Measurements from ENCODE around the gene SSUH2.

SSUH2 gene

GRCh38 chr3:8640223-8640622 lies 4.4 kb downstream of the SSUH2 start:
- no peak for DNase-seq (ENCODE audit: low spot score)

DNA sequence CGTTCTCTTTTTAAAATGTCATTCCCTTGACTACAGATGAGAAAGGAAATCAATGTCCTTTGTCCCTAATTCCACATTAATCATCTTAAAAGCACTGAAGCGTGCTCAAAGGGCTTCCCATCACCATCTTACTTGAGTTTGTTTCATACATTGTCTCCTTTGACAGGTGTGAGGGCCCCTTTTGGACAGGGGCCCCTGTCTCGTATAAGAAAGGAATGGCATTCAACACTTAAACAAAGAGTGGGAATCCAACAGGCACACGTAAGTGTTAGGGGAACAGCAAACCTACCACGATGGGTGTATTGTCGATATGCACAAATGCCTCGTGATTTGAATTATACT lies 5.0 kb downstream of the SSUH2 start:
- no peak for DNase-seq (ENCODE audit: low spot score)

GRCh38 chr3:8638994-8639658 lies 5.5 kb downstream of the SSUH2 start:
- no peak for DNase-seq (ENCODE audit: low spot score)

- no peak for DNase-seq (ENCODE audit: low spot score)
Measured at GRCh38 chr3:8637348-8637747, 7.2 kb downstream of the SSUH2 start.

DNA sequence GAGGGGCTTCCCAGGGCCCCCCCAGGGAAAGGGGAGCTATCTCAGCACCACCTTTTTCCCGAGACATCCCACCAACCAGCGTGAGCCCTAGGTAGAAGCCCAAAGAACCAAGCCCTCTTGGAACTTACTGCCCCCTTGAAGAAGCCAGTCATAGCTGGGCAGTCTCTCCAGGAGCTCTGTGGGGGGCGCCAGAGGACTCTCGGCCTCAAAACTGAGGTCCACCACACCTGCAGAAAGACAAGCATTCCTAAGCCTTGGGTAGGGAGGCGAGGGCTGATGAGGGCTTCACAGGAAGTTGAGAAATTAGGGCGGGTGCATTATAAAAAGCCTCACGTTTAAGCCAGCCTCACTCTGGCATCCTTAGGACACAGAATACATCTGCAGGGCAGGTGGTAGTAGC lies 9.0 kb downstream of the SSUH2 start:
- no peak for DNase-seq (ENCODE audit: low spot score)

DNA sequence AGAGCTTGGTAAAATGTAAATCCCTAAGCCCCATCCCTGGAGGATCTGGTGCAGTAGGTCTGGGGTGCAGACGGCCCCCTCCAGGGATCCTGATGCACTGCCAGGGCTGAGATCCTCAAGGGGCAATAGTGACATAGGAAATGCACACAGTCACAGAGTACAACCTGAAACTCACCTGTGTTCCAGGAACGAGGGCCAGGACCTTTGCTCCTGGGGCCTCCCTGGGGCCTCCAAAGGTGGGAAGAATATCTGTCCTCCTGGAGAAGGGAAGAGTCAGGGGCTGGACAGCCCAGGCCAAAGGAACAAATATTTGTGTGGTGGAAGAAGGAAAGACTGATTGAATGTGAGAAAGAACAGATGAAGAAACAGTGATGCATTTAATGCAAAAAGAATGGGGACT lies 9.5 kb downstream of the SSUH2 start:
- no peak for DNase-seq (ENCODE audit: low spot score)

GRCh38 chr3:8632402-8633237 lies 12.0 kb downstream of the SSUH2 start:
- DNase-seq (ENCODE audit: low spot score), result no peak

DNA sequence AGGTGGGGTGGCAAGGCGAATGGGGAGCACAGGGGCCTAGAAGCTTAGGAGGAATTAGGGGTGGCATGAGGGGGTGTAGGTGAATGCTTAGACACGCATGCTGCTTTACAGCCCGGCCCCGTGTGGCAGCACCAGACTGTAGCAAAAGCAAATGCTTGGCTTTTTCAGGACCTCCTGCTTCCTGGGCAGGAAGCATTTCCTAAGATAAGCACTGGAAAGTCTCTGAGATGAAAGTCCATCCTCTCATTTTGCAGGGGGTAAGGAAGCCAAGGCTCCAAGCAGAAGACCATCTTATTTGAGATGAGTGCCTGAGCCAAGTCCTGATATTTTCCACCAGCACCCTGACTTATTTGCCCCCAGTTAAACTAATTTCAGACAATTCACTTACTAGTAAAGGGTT lies 12.9 kb downstream of the SSUH2 start:
- DNase-seq (ENCODE audit: low spot score), result no peak

DNA sequence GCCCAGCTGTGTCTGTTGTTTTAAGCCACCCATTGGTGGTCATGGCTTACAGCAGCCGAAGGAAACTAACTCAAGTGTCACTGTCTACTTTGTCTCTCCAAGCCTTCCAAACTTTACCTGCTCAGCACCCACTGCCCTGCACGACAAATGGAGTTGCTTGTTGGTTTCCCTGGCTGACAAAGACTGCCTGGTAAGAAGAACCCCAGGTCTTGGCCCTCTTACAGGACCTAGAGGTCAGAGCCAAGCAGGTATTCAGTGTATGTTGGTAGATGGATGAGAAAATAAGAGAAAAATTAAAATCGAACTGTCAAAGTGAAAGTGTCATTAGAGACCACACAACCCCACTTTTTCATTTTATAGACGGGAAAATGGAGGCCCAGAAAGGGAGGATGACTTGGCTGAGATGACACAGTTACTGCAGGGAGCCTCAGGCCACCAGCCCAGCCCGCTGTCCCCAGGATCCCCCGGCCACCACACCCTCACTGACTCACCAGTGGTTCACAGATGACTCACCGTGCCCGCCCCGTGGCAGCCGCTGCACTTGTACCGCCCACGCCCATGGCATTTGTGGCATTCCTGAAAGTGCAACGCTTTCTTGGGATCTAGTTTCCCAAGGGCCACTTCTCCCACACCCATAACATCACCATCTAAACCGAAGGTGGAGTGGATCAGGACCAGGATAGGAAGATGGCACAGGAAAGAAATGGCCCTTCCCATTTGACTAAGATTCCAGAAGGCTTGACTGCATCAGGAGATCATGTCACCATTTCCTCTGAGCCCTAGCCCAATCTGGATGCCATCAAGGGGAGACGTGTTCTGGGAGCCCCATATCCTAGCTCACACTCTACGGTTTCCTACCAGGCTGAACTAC lies 15.2 kb downstream of the SSUH2 start:
- DNase-seq (ENCODE audit: low spot score), result peak; percentile 69

GRCh38 chr3:8627949-8628348 lies 16.6 kb downstream of the SSUH2 start:
- DNase-seq (ENCODE audit: low spot score), result no peak

DNA sequence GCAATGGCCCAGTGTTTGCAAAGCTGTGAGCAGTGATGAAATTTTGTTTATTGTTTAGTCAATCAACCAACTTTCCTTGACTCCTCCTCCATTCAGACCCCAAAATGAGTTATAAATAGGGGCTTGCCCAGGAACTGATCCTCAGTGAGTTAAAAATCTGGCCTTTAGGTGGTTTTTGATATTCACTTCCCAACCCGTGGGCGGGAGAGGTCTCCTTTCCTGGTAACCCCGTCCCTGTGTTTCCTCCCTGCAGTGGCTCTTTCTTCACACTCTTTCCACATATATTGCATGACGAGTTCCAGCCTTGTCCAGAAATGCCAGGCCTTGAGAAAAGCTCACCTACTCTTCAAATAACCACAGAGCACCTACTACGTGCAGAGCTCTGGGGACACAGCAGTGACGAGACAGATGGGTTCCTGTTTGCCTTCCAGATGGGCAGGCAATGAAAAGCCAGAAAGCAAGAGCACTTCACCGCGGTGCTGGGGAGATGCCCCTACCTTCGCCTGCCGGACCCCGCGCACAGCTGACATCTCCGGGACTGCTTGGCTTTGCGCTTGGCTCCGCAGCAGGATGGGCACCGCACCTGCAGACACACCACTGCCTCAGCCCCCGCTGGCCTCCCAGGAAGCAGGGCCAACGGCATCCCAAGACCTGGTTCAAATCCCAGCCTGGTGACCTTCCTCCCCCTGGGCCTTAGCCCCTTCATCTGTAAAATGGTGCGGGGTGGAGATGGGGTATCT lies 17.2 kb downstream of the SSUH2 start:
- DNase-seq (ENCODE audit: low spot score), result no peak

- no peak for DNase-seq (ENCODE audit: low spot score)
Measured at GRCh38 chr3:8625991-8626390, 18.6 kb downstream of the SSUH2 start.

DNA sequence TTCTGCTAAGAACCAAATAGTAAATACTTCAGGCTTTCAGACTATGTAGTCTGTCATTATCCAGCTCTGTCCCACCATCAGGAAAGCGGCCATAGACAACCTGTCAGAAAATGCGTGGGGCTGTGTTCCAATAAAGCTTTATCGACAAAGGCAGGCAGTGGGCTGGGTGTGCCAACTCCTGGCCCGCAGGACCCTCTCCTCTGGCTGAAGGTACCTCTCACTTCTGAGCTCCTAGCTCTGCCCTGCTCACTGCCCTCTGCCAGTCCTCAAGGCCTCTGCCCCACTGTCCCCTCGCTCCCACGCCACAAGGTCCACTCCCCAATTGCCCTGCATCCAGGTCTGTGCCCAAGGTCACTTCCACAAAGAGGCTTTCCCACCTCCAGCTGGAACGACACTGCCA lies 20.0 kb downstream of the SSUH2 start:
- no peak for DNase-seq (ENCODE audit: low spot score)

GRCh38 chr3:8623741-8624140 lies 20.9 kb downstream of the SSUH2 start:
- DNase-seq (ENCODE audit: low spot score), result no peak

DNA sequence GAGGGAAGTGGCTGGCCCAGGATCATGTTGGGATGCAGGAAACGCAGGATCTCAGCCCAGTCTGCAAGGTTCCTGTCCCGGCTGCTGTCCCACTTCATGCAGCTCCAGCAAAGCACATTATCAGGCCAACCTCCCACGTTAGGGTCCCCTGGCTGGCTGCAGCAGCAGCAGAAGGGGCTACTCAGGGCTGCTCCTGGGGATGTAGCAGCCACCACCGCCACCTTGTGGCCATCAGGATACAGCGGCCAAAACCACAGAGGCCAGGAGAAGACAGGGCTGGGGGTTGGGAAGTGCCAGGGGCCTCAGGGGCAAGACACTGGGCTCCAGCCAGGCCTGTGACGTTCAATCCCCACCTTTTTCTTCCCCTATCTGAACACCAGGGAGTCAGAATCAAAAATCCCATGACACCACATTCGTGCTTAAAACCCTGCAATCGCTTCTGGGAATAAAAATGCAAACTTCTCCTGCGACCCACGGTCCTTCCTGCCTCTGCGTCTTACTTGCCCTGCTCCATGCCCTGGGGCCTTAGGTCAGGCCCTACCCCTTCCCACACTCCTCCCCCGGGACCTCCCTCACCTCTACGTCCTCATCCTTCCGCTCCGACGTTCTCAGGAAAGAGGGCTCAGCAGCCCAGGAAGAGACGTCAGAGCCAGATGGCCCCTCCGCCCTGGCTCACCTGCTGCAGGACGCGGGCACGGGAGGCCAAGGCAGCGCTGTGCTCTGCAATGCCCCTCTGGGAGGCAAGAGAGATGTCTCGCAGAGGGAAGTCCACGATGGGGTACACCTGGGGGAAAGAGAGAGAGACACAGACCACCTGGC lies 21.5 kb downstream of the SSUH2 start:
- peak; percentile 47 for DNase-seq (ENCODE audit: low spot score)

- no peak for DNase-seq (ENCODE audit: low spot score)
Measured at GRCh38 chr3:8621872-8622271, 22.7 kb downstream of the SSUH2 start.

DNA sequence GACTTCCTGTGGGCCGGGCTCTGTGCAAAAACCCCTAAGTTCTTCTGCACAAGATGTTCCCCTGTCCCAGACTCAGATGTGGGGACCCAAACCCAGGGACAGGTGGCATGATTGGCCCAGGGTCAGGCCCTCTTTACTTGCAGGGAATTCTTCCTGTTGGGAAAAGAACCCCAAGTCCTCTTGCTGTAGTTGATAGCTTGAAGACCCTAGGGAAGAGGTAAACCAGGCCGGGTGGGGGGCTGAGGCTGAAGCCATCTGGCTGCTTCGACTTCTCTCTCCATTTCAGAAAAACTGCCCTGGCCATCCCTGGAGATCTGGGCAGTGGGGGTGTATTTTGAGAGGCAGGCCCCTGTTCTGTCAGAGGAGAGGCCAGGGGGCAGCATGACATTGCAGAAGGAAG lies 23.5 kb downstream of the SSUH2 start:
- no peak for DNase-seq (ENCODE audit: low spot score)

DNA sequence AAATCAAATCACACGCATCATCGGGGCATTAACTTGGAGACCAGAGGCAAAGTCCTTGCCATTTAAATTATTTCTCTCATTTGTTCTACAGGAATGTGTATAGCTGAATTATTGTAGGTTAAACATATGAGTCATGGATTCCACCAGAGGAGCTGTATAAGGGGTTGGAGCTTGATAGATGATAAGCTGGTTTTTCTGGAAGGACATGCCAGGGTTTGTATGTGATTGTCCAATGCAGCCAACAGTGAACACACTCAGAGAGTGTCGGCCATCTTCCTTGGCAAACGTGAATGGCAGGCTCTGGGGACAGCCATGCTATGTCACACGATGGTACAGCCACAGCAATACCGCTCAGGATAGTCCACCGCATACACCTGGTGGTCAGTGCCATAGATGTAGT lies 25.1 kb downstream of the SSUH2 start:
- DNase-seq (ENCODE audit: low spot score), result no peak

DNA sequence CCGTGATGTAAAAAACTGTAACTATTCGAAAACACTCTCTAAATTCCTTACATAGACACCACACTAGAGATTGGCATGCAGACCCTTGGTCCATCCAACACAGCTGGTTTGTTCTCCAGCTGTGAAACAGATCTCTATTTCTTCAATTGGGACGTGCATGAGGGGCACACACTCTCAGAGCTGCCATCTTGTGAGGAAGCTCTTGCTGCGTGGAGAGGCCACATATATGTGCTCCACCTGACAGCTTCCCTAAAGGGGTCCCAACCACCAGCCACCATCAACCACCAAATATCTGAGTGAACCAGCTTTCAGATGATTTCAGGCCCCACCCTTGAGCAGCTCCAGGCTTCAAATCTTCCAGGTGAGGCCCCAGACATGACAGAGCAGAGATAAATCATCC lies 25.6 kb downstream of the SSUH2 start:
- no peak for DNase-seq (ENCODE audit: low spot score)

DNA sequence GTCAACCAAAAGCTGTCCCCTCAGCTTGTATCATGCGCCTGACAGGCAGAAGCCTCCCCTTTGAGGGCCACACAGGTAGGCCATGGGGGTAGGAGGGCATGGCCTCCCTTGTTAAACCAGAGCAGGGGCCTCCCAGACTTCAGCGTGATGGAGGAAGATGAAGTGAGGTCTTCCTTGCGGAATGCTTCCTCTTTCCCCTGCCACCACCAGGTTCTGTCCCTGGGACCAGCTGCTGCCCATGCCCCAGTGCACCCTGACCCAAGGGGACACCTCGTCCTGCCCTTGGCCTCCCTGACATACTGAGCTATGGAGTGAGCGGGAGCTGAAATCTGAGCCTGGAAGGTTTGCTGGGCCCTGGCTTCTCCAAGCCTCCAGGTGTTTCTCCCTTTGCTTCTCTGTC lies 26.7 kb downstream of the SSUH2 start:
- DNase-seq (ENCODE audit: low spot score), result no peak

DNA sequence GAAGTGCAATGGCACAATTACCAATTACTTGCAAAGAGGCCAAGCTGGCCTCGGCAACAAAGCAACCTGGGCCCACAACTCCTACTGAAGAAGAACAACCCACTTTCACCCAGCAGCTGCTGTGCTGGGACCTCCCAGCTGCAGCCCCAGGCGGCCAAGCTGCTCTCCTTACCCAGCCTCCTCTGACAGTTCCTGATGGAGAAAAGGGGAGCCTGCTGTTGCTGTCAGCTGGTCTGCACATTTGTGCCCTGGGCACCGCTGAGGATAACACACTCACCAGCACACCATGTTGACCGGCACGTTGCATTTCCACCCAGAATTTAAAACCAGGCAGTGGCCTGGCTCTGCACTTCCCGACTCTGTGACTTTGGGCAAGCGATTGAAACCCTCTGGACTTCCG lies 33.6 kb downstream of the SSUH2 start:
- DNase-seq (ENCODE audit: low spot score), result no peak
